Measurements from ENCODE around the gene CXCL5.
"Not testable (repeated sequence)": the region's sequence is repeated elsewhere in the genome, so short reads cannot be mapped to it uniquely, and the experiment has no call there.

CXCL5 gene

DNA sequence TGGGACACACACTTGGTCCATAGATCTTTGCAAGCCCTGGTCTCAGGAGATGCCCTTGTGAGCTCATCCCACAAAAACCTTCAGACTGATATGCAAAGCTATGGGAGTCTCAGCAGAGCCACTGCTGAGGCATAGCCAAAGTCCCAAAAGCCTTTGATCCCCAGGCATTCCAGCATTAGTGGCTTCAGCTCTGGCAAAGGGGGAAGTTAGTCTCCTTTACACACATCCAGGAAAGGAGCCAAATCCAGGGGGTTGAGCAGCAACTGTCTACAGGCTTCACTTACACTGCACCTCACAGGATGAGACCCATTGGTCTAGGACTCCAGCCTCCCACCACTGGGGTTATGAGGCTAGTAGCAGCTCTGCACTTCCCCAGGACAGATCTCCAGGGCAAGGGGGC lies 30.6 kb downstream of the CXCL5 start:
- no peak for DNase-seq

DNA sequence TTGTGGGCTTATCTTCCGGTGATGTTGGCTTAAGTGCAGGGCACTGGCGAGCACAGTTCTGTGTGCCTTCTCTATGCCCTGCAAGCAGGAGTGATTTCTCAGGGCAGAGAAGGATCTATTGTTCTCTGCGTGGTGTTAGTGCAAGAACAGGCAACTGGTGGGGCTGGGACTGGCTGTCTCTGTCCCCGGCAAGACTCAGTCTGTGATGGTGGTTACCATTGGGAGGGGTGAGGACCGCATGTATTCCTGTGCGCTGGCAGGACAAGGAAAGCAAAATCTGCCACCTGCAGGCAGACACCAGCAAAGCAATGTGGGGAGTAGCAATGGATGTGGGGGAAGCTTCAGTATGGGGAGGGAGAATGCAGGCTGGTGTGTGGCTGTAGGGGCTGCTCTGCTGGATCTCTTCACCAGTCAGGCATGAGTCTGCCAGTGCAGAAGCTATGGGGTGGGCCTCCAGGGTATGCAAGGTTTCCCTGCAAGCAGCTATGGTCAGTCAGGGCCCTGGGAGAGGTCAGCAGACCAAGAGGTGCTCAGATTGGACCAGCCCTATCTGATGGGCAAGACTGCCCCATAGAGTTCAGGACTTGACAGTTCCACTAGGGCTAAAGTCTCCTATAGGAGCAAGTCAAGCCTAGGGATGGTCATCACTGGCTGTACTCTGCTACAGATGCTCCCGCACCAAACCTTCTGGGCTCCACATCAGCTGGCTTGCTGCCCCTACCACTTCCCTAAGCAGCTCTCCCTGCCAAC lies 33.4 kb downstream of the CXCL5 start:
- no peak for DNase-seq

DNA sequence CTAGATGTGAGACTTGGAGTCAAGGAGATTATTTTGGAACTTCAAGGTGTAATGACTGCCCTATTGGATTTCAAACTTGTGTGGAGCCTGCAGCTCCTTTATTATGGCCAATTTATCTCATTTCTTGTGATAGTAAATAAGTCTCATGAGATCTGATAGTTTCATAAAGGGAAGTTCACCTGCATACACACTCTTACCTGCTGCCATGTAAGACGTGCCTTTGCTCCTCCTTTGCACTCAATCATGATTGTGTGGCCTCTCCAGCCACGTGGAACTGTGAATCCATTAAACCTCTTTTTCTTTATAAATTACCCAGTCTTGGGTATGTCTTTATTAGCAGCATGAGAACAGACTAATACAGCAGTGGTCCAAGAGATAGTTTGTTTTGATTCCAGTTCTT lies 35.8 kb downstream of the CXCL5 start:
- no peak for DNase-seq

DNA sequence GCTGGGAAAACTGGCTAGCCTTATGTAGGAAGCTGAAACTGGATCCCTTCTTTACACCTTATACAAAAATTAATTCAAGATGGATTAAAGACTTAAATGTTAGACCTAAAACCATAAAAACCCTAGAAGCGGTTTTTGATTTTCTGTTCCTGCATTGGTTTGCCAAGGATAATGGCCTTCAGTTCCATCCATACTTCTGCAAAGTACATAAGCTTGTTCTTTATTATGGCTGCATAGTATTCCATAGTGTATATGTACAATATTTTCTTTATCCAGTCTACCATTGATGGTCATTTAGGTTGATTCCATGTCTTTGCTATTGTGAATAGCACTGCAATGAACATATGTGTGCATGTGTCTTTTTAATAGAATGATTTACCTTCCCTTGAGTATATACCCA lies 39.4 kb downstream of the CXCL5 start:
- DNase-seq = not testable (repeated sequence)

DNA sequence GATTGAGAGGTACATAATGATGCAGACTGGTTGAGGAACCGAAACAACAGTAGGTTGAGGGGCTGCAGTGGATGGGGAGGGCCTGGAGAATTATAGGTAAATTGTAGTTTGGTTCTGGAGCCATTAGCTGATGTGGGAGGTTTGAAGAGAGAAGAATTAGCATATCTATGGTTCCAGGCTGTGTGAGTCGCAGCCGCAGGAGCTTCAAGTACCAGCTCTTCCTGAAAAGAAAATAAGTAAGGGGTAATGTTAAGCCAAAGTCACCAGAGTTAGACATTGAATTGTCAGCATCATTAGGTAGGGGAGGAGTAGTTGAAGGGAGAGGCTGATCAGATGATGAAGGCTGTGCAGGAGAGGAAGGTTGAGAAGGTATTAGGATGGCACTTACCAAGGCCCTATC lies 46.1 kb downstream of the CXCL5 start:
- DNase-seq = no peak

DNA sequence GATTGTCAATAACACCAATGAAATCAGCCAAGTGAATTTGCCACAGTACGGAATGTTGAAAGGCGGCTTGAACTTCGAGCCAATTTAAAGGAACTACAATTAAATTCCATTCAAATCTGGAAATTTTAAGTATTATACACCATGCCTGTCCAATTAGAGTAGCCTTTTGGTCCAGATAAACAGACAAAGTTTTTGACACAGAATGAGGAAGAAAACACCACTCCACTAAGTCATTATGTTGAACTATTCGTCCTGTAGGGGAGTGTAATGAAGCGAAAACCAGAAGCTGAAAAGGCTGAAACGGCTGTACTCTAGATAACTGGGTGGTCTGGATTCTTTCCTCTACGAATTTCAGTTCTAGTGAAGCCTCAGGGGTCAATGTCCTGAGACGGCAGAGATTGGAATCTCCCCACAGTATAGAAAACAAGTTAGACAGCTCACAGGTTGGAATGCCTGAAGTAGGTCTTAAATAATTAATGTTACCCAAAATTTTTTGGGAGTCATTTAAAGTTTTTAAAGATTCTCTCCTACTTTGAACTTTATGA lies 48.0 kb downstream of the CXCL5 start:
- not testable (repeated sequence) for DNase-seq

DNA sequence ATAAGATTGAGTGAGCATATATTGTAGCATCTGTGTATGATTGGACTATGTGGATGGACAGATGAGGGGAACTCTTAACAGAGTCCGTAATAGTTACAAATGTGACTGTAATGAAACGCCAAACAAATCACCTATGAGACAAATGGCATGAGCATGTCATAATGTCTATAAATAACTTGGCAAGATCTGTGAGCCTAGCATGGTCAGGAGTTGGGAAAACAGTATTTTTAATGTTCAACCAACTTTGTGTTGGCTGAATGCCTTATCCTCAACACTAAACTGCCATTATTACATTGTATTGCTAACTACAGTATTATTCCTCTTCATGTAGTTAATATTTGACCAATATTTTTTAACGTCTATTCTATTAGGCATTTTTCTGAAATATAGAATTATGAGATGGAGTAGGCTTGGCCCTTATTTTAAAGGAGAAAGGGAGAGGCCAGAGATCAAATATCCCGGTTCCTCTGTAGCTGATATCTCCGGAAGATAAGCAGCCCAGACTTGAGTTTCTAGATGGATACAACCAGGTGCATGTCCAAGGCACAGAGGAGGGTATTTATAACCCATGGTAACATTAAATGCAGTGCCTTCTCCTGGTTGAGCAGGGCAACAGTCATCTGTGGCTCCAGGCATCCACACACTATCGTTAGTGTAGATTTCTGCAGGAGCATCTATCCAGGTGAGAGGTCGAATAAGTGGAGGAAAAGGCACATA lies 49.3 kb downstream of the CXCL5 start:
- DNase-seq = no peak

DNA sequence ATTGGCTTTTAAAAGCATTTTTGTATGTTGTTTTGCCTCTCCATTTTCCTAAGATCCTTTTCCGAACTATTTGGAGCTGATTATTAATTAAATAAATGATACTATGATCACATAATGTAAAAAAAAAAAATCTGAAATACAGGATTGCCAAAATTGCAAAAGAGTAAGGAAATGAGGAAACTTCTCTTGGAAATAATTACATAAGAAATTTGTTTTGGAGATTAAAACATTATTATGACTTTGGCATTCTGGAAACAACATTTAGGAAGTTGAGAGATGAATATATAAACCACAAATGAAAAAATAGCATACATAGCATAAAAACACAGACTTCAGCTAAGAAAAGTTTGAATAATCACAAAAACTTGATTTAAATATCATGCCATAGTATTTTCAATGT lies 50.2 kb downstream of the CXCL5 start:
- no peak for DNase-seq

DNA sequence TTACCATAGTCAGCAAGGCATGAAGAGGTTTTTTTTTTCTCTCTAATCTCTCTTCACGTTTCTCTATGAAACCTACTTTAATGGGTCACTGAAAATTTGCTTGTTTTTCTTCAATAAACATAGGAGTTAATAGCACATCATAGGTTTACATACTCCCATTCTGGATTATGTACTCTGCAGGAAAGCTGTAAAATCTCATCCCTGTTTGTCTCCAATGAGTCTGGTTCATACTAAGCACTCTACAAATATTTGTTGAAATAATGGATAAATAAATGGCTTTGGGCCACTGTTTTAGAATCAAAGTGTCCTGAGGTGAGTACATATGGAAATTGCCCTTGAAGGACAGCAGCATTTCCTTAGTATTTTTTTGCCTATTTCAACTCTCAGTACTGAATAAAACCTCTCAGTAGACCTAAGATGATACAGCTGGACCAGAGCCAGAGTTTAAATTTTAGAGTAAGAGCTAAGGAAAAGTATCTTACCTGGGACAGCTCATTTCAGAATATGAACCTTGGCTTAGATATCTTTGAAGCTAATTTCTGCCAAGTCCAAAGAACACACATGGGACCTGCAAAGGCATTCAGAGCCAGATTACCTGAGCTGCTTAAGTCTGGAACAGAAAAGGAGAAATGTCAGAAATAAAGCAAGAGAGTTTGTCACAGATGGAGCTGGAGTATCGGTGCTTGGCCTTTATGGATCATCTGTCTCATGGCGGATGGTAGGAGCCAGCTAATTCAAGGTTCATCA lies 51.1 kb downstream of the CXCL5 start:
- DNase-seq = peak; percentile 69

DNA sequence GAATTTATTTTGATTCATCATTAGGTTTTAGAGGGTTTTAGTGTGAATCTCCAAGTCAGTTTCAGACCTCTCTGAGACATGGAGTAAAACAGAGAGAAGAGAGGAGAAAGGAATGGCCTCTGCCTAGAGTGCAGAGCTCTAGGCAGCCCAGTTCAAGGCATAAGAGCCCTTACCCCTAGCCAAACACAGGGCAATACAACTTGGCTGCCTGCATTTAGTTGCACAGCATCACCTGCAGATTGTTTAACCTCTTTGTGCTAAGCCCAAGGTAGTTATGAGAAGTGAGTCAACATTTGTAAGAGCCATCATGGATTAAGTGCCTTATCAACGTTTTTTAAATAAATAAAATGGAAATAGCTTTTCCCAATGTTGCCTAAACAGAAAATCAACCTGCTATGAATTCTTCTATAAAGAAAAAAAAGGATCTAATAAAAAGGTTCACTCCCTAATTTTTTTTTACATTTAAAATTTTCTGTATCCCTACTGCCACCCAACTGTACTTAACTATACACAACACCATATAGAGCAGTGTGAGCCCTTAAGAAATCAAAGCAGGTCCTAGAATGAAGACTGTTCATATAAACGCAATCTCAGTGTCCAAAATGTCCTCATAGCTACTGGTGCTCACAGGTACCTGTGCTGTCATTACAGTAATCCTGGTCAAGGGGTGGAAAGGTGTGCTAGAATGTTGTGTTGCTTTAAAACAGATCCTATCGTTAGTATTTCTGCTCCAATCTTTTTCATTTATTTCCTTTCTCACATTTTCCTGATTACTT lies 52.6 kb downstream of the CXCL5 start:
- DNase-seq = peak; percentile 34

All from NCI-H748 treated with DMSO at 0.1 percent for 48 hours (cell line).